HepG2 (cell line): Measurements from ENCODE around the gene ZC3H4.

Experiments
- CTCF ChIP-seq: sonication (generic); formaldehyde crosslinking; IDR thresholded peaks from 2 replicates; pipeline ENCODE4 v1.5.0; 2020; ENCODE audit warnings: mild to moderate bottlenecking, missing genetic modification reagents, moderate library complexity
- REPIN1 ChIP-seq: sonication (generic); formaldehyde crosslinking; IDR thresholded peaks from 2 replicates; pipeline ENCODE4 v1.8.0; 2022; ENCODE audit warnings: missing genetic modification reagents, low read depth, mild to moderate bottlenecking, borderline replicate concordance
- ZNF274 ChIP-seq: sonication (generic); formaldehyde crosslinking; IDR thresholded peaks from 2 replicates; pipeline ENCODE4 v1.5.1; 2020; ENCODE audit warnings: mild to moderate bottlenecking, missing genetic modification reagents
- TF ChIP-seq, protein P1 (sequence below), 2 experiments: sonication (generic) in 1 of 2; formaldehyde crosslinking in 1 of 2; IDR thresholded peaks; 2 replicates each; pipeline versions ENCODE4 v1.5.1 to v1.6.1; 2011 to 2020; ENCODE audit warnings: borderline replicate concordance in 1 of 2, low read depth in 1 of 2, low read length in 1 of 2, mild to moderate bottlenecking in 1 of 2, missing genetic modification reagents in 1 of 2, moderate library complexity in 1 of 2

DNA sequence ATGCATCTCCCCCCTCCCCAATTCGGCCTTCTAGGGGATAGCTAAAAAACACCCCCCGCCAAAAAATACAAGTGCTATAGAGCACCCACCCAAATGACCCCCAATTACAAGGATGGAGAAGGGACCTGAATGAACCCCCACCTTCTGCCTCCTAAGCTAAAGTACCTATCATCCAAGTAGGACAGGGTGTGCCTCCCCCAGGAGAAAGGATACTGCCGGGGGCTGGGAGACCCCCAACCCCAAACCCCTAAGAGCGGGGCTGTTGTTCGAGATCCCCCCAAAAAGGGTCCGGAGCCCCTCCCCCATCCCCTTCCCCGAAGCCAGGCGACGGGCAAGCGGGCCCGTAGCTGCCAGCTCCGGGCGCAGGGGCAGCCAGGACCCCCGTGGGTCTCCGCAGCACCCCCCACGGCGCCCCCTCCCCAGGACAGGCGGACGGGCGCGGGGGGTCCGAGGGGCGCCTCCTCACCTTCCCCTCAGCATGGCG, 1.9 kb downstream of the ZC3H4 start:
- TF ChIP-seq REPIN1 (no peak), ZNF274 (CRISPR knock-in tag) (no peak; the same call in 1 of the 2 replicates), CTCF (no peak)
- TF ChIP-seq, protein P1, sequence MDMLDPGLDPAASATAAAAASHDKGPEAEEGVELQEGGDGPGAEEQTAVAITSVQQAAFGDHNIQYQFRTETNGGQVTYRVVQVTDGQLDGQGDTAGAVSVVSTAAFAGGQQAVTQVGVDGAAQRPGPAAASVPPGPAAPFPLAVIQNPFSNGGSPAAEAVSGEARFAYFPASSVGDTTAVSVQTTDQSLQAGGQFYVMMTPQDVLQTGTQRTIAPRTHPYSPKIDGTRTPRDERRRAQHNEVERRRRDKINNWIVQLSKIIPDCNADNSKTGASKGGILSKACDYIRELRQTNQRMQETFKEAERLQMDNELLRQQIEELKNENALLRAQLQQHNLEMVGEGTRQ (IDR thresholded peaks at IDR 0.05; ENCODE audit: low read depth, low read length): no peak
- TF ChIP-seq, protein P1 (CRISPR knock-in tag; IDR thresholded peaks at IDR 0.05; ENCODE audit: borderline replicate concordance): no peak
